ENCODE data around the gene MVP.
"Not testable (repeated sequence)": the region's sequence is repeated elsewhere in the genome, so short reads cannot be mapped to it uniquely, and the experiment has no call there.

Gene MVP

DNA sequence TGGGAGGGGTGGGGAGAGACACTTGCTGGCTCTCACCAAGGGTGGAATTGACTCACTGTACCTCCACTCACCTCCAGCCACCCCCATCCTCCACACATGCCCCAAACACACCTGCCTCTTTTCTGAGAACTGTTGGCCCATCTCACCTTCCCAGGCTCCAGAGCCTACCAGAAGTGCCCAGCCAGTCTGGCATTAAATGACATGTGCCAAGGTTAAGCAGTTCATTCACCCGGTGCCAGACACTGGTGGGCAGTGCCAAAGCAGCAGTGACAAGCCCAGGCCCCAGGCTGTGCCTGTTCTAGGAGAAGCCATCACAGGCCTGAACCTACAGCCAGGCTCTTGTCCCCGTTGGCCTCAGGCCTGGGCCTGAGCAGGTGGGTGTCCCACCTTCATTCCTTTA is 11.2 kb downstream of the MVP start:
- Mint-ChIP-seq H3K4me3 (no peak overlapping the region), H3K9me3 (no peaks in the 10 kb centered on the region), H3K27me3 (no peaks in the 10 kb centered on the region), H3K4me1 (ENCODE audit: low read depth in 2 of 2) (peaks cover 13 to 27% of the 10 kb centered on the region in 2 donors), H3K36me3 (ENCODE audit: insufficient read depth) (peaks cover 55% of the 10 kb centered on the region), H3K27ac (peak overlapping the region; percentile 19 to 63)
- DNase-seq (no peak), ATAC-seq (replicated peaks) (no peak)

GRCh38 chr16:29833219-29833618 is 13.0 kb downstream of the MVP start:
- H3K27me3 Mint-ChIP-seq; ATAC-seq (replicated peaks); DNase-seq; H3K9me3 Mint-ChIP-seq; H3K4me3 Mint-ChIP-seq: not testable (repeated sequence)
- peaks cover 64% of the 10 kb centered on the region for H3K36me3 Mint-ChIP-seq (ENCODE audit: insufficient read depth)
- peaks cover 6 to 15% of the 10 kb centered on the region in 2 donors for H3K4me1 Mint-ChIP-seq (ENCODE audit: low read depth in 2 of 2)
- peak overlapping the region in 1 of 2 donors; percentile 28 for H3K27ac Mint-ChIP-seq

GRCh38 chr16:29834079-29834478 is 13.8 kb downstream of the MVP start:
- ATAC-seq (replicated peaks) (no peak), DNase-seq (no peak)
- Mint-ChIP-seq H3K27ac (no peak overlapping the region), H3K4me1 (ENCODE audit: low read depth in 2 of 2) (peaks cover 6 to 15% of the 10 kb centered on the region in 2 donors), H3K9me3 (no peaks in the 10 kb centered on the region), H3K4me3 (no peak overlapping the region), H3K36me3 (ENCODE audit: insufficient read depth) (peaks cover 67% of the 10 kb centered on the region), H3K27me3 (no peaks in the 10 kb centered on the region)

- Mint-ChIP-seq H3K4me3 (no peak overlapping the region), H3K36me3 (ENCODE audit: insufficient read depth) (peaks cover 83% of the 10 kb centered on the region), H3K4me1 (ENCODE audit: low read depth in 2 of 2) (peaks cover 1 to 3% of the 10 kb centered on the region in 2 donors), H3K9me3 (no peaks in the 10 kb centered on the region), H3K27me3 (no peaks in the 10 kb centered on the region), H3K27ac (no peak overlapping the region)
- ATAC-seq (replicated peaks), result no peak
- no peak for DNase-seq
Measured at GRCh38 chr16:29835926-29836325, 15.7 kb downstream of the MVP start.

DNA sequence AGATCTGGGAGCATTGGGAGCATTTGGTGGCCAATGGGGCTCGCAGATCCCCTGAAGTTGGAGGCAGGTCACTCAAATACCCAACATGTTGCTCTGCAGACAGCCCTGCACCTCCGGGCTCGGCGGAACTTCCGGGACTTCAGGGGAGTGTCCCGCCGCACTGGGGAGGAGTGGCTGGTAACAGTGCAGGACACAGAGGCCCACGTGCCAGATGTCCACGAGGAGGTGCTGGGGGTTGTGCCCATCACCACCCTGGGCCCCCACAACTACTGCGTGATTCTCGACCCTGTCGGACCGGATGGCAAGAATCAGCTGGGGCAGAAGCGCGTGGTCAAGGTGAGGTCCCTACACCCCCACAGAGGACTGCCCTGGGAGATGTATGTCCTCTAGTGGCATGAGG is 16.4 kb downstream of the MVP start:
- no peak for ATAC-seq (replicated peaks)
- Mint-ChIP-seq H3K4me1 (ENCODE audit: low read depth in 2 of 2) (peaks cover 0 to 1% of the 10 kb centered on the region in 2 donors), H3K27ac (no peak overlapping the region), H3K4me3 (no peak overlapping the region), H3K27me3 (no peaks in the 10 kb centered on the region), H3K9me3 (no peaks in the 10 kb centered on the region), H3K36me3 (ENCODE audit: insufficient read depth) (peaks cover 83% of the 10 kb centered on the region)
- DNase-seq, result no peak

- Mint-ChIP-seq H3K27me3 (no peaks in the 10 kb centered on the region), H3K4me3 (no peak overlapping the region), H3K4me1 (ENCODE audit: low read depth in 2 of 2) (peaks cover 0 to 1% of the 10 kb centered on the region in 2 donors), H3K27ac (peak overlapping the region in 1 of 2 donors; percentile 41), H3K9me3 (no peaks in the 10 kb centered on the region), H3K36me3 (ENCODE audit: insufficient read depth) (peaks cover 79% of the 10 kb centered on the region)
- ATAC-seq (replicated peaks) (no peak), DNase-seq (no peak)
Measured at GRCh38 chr16:29837841-29838240, 17.6 kb downstream of the MVP start.

- Mint-ChIP-seq H3K27me3 (no peaks in the 10 kb centered on the region), H3K27ac (no peak overlapping the region), H3K4me3 (no peak overlapping the region), H3K36me3 (ENCODE audit: insufficient read depth) (peaks cover 64% of the 10 kb centered on the region), H3K9me3 (no peaks in the 10 kb centered on the region), H3K4me1 (ENCODE audit: low read depth in 2 of 2) (peaks cover 0 to 1% of the 10 kb centered on the region in 2 donors)
- ATAC-seq (replicated peaks) (no peak), DNase-seq (no peak)
Measured at GRCh38 chr16:29839822-29840221, 19.6 kb downstream of the MVP start.

DNA sequence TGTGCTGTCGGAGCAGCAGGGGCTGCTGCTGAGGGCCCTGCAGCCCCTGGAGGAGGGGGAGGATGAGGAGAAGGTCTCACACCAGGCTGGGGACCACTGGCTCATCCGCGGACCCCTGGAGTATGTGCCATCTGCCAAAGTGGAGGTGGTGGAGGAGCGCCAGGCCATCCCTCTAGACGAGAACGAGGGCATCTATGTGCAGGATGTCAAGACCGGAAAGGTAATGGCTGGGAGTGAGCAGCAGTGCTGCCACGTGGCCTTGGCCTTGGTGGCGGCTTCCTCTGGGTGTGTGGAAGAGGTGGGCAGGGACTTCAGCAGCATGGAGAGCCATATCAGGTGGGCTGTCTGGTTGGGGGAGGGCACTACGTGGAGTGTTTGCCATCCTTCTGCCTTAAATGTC is 20.0 kb downstream of the MVP start:
- Mint-ChIP-seq H3K27ac (peak overlapping the region in 1 of 2 donors; percentile 33), H3K36me3 (ENCODE audit: insufficient read depth) (peaks cover 60% of the 10 kb centered on the region)

GRCh38 chr16:29841631-29842030 is 21.4 kb downstream of the MVP start:
- Mint-ChIP-seq H3K9me3 (no peaks in the 10 kb centered on the region), H3K4me1 (ENCODE audit: low read depth in 2 of 2) (peaks cover 0 to 5% of the 10 kb centered on the region in 2 donors), H3K27me3 (no peaks in the 10 kb centered on the region), H3K36me3 (ENCODE audit: insufficient read depth) (peaks cover 58% of the 10 kb centered on the region), H3K27ac (peak overlapping the region in 1 of 2 donors; percentile 33), H3K4me3 (no peak overlapping the region)
- ATAC-seq (replicated peaks) (no peak), DNase-seq (no peak)

More for the DNA sequence above, 20.0 kb downstream of the MVP start:
- no peaks in the 10 kb centered on the region for H3K27me3 Mint-ChIP-seq
- H3K9me3 Mint-ChIP-seq, result no peaks in the 10 kb centered on the region
- H3K4me3 Mint-ChIP-seq, result no peak overlapping the region
- DNase-seq (no peak), ATAC-seq (replicated peaks) (no peak)
- peaks cover 0 to 3% of the 10 kb centered on the region in 2 donors for H3K4me1 Mint-ChIP-seq (ENCODE audit: low read depth in 2 of 2)

DNA sequence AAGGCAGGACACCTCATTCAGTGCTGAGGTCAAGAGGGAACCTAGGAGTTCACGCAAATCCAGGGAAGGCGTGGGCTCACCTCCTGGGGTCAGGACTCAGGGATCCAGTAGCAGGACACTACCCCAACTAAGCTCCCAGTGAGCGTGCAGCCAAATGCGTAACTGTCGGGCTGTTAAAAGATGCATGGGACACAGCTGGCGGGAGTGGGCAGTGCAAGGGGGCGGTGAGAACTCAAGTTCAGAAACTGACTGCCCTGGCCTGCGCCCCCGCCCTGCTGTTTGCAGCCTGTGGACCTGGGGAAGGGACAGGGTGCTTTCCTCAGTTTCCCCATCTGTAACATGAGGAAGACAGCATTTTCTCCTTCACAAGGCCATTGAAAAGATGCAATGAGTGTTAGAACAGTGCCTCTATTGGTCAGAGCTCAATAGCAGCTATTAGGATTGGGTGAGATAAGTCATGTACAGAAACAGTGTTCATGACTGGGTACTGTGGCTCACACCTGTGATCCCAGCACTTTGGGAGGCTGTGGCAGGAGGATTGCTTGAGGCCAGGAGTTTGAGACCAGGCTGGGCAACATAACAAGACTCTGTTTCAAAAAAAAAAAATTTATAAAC is 22.6 kb downstream of the MVP start:
- no peak overlapping the region for H3K4me3 Mint-ChIP-seq

GRCh38 chr16:29843931-29844330 is 23.7 kb downstream of the MVP start:
- Mint-ChIP-seq H3K27ac (no peak overlapping the region), H3K27me3 (no peaks in the 10 kb centered on the region), H3K4me1 (ENCODE audit: low read depth in 2 of 2) (peaks cover 3 to 6% of the 10 kb centered on the region in 2 donors), H3K9me3 (no peaks in the 10 kb centered on the region), H3K36me3 (ENCODE audit: insufficient read depth) (peaks cover 67% of the 10 kb centered on the region), H3K4me3 (no peak overlapping the region)
- no peak for ATAC-seq (replicated peaks)
- no peak for DNase-seq

More for the DNA sequence above, 22.6 kb downstream of the MVP start:
- no peak for ATAC-seq (replicated peaks)
- DNase-seq, result no peak
- no peaks in the 10 kb centered on the region for H3K27me3 Mint-ChIP-seq
- peaks cover 0 to 4% of the 10 kb centered on the region in 2 donors for H3K4me1 Mint-ChIP-seq (ENCODE audit: low read depth in 2 of 2)
- H3K9me3 Mint-ChIP-seq, result no peaks in the 10 kb centered on the region
- no peak overlapping the region for H3K27ac Mint-ChIP-seq
- peaks cover 60% of the 10 kb centered on the region for H3K36me3 Mint-ChIP-seq (ENCODE audit: insufficient read depth)

GRCh38 chr16:29844575-29845331 is 24.5 kb downstream of the MVP start:
- Mint-ChIP-seq H3K4me3 (peak overlapping the region in 1 of 2 donors; percentile 2), H3K27ac (peak overlapping the region in 1 of 2 donors; percentile 53), H3K36me3 (ENCODE audit: insufficient read depth) (peaks cover 68% of the 10 kb centered on the region), H3K4me1 (ENCODE audit: low read depth in 2 of 2) (peaks cover 3 to 6% of the 10 kb centered on the region in 2 donors), H3K9me3 (no peaks in the 10 kb centered on the region), H3K27me3 (no peaks in the 10 kb centered on the region)
- no peak for ATAC-seq (replicated peaks)
- DNase-seq, result no peak

DNA sequence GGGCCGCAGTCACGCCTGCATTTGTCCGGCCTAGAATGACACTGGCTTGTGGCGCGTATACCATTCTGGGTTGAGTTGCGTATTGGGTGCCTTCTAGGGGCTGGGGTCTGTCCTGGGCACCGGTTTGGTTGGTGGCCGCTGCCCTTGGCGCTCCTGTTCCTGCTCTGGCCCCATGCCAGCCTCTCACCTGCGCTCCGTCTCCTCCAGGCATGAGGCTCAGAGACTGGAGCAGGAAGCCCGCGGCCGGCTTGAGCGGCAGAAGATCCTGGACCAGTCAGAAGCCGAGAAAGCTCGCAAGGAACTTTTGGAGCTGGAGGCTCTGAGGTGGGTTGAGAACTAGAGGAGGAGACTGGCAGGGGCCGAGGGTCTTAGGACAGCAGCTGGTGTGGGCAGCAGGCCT is 25.4 kb downstream of the MVP start:
- H3K27me3 Mint-ChIP-seq, result no peaks in the 10 kb centered on the region
- DNase-seq, result no peak
- no peaks in the 10 kb centered on the region for H3K9me3 Mint-ChIP-seq

More for the DNA sequence above, 25.4 kb downstream of the MVP start:
- Mint-ChIP-seq H3K36me3 (ENCODE audit: insufficient read depth) (peaks cover 60% of the 10 kb centered on the region), H3K4me3 (peak overlapping the region in 1 of 2 donors; percentile 2), H3K4me1 (ENCODE audit: low read depth in 2 of 2) (peaks cover 3 to 6% of the 10 kb centered on the region in 2 donors), H3K27ac (peak overlapping the region; percentile 2 to 53)
- ATAC-seq (replicated peaks), result no peak

All from effector memory CD8-positive, alpha-beta T cell (primary cell).